Skeletal muscle tissue (tissue), 4 donors: Measurements from ENCODE around the gene ADAMTSL5. TPM values are rescaled to one million over a fixed set of nuclear protein-coding genes. Genes with fewer than 3 reads are reported as not detected.

ENCODE experiments used
- H3K27ac ChIP-seq: one replicate; pipeline ENCODE4 v1.7.0; 2013; ENCODE audit warnings: mild to moderate bottlenecking, low read depth, low read length, inconsistent platforms
- H3K27me3 ChIP-seq, 3 donors: one replicate each; pipeline ENCODE4 v1.7.0; 2013; ENCODE audit warnings: low read length in 3 of 3; ENCODE audit not compliant: control insufficient read depth in 3 of 3, insufficient read depth in 3 of 3
- H3K36me3 ChIP-seq, 3 donors: one replicate each; pipeline ENCODE4 v1.7.0; 2013; ENCODE audit warnings: low read length in 3 of 3; ENCODE audit not compliant: control insufficient read depth in 3 of 3, insufficient read depth in 3 of 3
- H3K4me1 ChIP-seq, 3 donors: one replicate each; pipeline ENCODE4 v1.7.0; 2013; ENCODE audit warnings: low read length in 3 of 3, mild to moderate bottlenecking in 3 of 3; ENCODE audit not compliant: control insufficient read depth in 3 of 3, insufficient read depth in 3 of 3
- H3K4me3 ChIP-seq, 3 donors: one replicate each; pipeline ENCODE4 v1.7.0; 2013; ENCODE audit warnings: low read length in 3 of 3
- H3K9ac ChIP-seq, 3 donors: one replicate each; pipeline ENCODE4 v1.7.0; 2013; ENCODE audit warnings: low read length in 3 of 3, mild to moderate bottlenecking in 3 of 3, moderate library complexity in 2 of 3, low read depth in 1 of 3
- H3K9me3 ChIP-seq, 3 donors: one replicate each; pipeline ENCODE4 v1.7.0; 2013; ENCODE audit warnings: low read length in 3 of 3; ENCODE audit not compliant: control insufficient read depth in 3 of 3
- total RNA-seq: library from RNA; depleted of rRNA; stranded (reverse); fragments of >200 nt; gene quantifications from one replicate; pipeline ENCODE4 v1.2.3, GENCODE V29; 2014
- donor health status: Osteomylitis.

The ADAMTSL5 gene
- total RNA-seq, 1 donor from 2014 or later: 3.1 TPM

DNA sequence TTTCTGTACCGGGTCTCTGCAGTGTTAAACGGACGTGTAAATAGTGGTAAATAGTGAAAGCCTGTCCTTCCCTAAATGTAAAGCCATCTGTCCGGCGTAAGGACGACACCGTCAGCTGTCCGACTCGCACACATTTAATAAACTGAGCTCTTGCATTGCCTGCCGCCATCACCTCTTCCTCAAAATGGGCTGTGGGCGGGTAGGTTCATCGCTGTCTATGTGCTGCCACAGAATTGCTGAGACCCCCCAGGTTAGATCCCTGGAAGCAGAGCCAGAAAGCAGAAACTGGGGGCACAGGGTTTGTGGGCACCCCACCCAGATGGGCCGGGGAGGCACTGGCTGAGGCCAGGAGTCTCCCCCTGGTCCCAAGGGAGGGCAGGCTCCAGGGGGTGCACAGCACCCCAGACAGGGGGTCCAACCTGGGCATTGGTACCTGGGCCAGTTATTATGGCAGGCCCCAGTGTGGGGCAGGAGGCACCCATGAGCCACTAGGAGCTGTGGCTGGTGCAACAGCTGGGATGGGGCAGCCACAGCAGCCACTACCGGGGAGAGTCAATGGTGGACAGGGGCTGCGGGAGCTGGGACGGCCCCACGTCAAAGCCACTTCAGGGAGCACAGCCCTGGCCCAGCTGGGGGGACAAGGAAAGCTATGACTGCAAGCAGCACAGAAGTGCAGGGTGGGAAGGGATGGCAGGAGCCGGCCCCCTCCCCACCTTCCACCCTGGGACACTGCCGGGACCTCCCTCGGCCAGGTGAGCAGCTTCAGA is 39.6 kb downstream of the ADAMTSL5 start:
- Histone ChIP-seq H3K27ac (no peak overlapping the region), H3K36me3 (peaks cover 5 to 10% (median 5%) of the 10 kb centered on the region in 3 donors), H3K4me3 (no peak overlapping the region), H3K9ac (no peak overlapping the region), H3K4me1 (peaks cover 28 to 63% (median 46%) of the 10 kb centered on the region in 3 donors), H3K27me3 (peaks cover 52 to 58% (median 57%) of the 10 kb centered on the region in 3 donors), H3K9me3 (no peaks in the 10 kb centered on the region)

DNA sequence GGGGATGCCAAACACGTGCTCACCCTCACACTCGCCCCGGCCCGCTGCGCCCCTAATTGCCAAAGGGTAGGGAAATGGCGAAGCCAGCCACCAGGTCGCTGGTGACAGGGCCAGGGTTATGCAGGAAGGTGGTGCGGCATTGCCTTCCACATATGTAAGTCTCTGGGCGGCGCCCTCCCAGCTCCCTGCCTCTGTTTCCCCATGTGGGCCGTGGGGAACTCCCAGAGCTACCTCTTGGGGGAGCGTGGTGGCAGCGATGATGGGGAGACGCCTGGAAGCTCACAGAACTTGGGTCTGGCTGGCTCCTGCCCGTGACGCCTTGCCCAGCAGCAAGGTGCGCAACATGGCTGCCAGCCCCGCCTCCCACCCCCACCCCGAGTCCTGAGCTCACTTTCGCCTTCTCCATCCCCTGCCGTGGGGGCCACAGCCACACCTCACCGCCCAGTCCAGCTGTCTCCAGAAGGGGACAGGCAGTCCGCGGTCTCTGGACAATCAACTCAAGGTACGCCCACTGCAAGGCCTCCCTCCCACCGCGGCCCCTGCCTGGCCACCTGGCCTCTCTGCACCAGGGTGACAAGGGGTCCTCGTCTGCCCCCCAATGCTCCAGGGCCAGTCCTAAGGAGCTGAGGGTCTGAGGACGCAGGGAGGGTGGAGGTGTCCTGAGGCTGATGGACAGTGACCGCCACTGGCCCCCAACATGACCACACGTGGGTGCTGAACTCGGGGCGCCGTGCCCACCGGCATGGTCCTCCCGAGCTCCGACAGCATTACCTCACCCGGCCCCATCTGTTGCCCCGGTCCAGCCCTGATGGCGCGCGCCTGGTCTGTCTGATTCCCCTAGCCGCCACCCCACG is 40.4 kb downstream of the ADAMTSL5 start:
- no peaks in the 10 kb centered on the region for H3K9me3 ChIP-seq
- H3K4me1 ChIP-seq: peaks cover 27 to 69% (median 52%) of the 10 kb centered on the region in 3 donors
- H3K36me3 ChIP-seq: peaks cover 5 to 10% (median 5%) of the 10 kb centered on the region in 3 donors
- H3K27me3 ChIP-seq: peaks cover 60 to 66% (median 65%) of the 10 kb centered on the region in 3 donors
- H3K4me3 ChIP-seq: no peak overlapping the region
- no peak overlapping the region for H3K9ac ChIP-seq
- H3K27ac ChIP-seq: no peak overlapping the region

DNA sequence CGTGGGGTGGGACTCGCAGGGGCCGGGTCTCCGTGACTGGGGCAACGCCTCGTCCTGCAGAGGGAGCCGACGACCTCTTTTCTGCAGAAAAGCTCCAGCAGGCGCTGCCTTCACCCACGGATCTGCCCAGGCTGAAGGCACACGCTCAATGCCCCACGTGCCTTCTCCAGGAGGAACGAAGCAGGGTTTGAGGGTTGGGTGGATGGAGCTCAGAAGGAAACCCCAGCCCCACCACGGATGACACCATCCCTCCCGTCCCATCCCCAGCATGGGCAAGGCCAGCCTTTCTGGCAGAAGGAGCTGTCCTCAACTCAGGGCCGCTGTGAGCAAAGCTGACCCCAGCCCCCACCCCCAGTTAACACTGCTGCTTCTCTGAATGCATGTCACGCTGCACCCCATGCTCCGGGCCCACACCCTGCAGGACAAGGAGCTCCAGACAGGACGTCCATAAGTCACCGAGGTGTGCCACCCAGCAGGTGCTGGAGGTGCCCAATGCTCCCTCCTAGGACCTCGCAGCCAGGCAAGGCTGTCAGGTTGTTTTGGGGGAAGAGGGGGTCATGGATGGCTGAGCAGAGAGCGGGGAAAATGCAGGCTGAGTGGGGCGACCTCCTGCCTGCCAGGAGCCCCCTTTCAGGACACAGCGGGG is 41.2 kb downstream of the ADAMTSL5 start:
- Histone ChIP-seq H3K27me3 (peaks cover 66 to 74% (median 74%) of the 10 kb centered on the region in 3 donors), H3K9me3 (no peaks in the 10 kb centered on the region), H3K4me1 (peaks cover 35 to 69% (median 56%) of the 10 kb centered on the region in 3 donors), H3K27ac (no peak overlapping the region), H3K36me3 (peaks cover 5 to 10% (median 5%) of the 10 kb centered on the region in 3 donors), H3K9ac (peak overlapping the region in 2 of 3 donors; percentile 14 to 40), H3K4me3 (no peak overlapping the region)

GRCh38 chr19:1471010-1471514 is 41.8 kb downstream of the ADAMTSL5 start:
- Histone ChIP-seq H3K9ac (peak overlapping the region in 1 of 3 donors; percentile 40), H3K4me1 (peaks cover 36 to 69% (median 58%) of the 10 kb centered on the region in 3 donors)

DNA sequence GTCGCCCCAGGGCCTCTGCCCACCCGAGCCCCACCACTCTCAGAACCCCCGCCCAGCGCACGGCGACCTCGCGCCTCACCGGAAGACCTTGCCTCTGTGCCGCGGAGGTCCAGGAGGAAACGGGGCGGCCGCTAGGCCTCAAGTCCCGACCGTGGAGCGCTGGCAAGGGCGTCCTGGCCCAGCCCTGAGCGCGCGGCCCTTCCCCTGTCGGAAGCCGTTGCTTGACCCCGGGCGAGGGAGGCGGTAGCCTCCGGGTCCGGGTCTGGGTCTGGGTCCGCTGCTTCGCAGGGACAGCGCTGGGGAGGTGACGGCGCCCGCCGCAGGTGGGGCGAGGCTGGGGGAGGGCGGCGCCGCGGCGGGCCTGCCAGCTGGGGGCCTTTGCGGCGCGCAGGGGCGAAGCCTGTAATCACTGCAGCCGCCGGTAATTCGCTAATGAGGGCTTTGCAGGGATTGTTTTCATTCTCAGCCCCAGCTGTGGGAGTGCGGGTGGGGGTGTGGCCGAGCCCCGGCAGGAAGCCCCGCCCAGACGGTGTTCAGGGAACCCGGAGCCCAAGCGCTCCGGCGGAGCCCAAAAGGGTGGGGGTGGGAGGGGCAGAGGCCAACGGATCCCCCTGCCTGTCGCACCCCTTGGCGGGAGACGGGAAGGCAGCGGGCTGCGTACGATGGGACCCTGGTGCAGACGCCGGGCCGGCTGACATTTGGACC is 42.4 kb downstream of the ADAMTSL5 start:
- H3K9me3 ChIP-seq: no peaks in the 10 kb centered on the region
- peak overlapping the region; percentile 23 to 45 (median 32) for H3K4me3 ChIP-seq
- peak overlapping the region in 1 of 3 donors; percentile 45 for H3K9ac ChIP-seq
- peaks cover 76 to 86% (median 85%) of the 10 kb centered on the region in 3 donors for H3K27me3 ChIP-seq
- peaks cover 36 to 73% (median 64%) of the 10 kb centered on the region in 3 donors for H3K4me1 ChIP-seq
- peaks cover 0 to 6% (median 2%) of the 10 kb centered on the region in 3 donors for H3K36me3 ChIP-seq
- no peak overlapping the region for H3K27ac ChIP-seq

More at GRCh38 chr19:1471010-1471514, 41.8 kb downstream of the ADAMTSL5 start:
- peaks cover 72 to 80% (median 79%) of the 10 kb centered on the region in 3 donors for H3K27me3 ChIP-seq
- peak overlapping the region in 2 of 3 donors; percentile 29 to 32 for H3K4me3 ChIP-seq
- no peak overlapping the region for H3K27ac ChIP-seq
- peaks cover 3 to 10% (median 4%) of the 10 kb centered on the region in 3 donors for H3K36me3 ChIP-seq
- H3K9me3 ChIP-seq: no peaks in the 10 kb centered on the region

DNA sequence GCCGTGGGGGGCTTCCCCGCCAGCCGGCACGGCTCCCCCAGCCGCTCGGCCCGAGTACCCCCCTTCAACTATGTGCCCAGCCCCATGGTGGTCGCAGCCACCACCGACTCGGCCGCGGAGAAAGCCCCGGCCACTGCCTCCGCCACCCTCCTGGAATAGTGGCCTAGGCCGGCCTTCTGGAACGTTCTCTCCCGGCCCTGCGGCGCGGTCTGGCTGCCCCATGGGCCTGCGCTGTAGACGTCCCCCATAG is 42.8 kb downstream of the ADAMTSL5 start:
- Histone ChIP-seq H3K9me3 (no peaks in the 10 kb centered on the region), H3K9ac (peak overlapping the region in 1 of 3 donors; percentile 45), H3K4me1 (peaks cover 36 to 73% (median 67%) of the 10 kb centered on the region in 3 donors), H3K36me3 (peaks cover 0 to 3% (median 1%) of the 10 kb centered on the region in 3 donors), H3K27ac (no peak overlapping the region), H3K27me3 (peaks cover 78 to 91% (median 90%) of the 10 kb centered on the region in 3 donors), H3K4me3 (peak overlapping the region in 2 of 3 donors; percentile 32 to 45)

DNA sequence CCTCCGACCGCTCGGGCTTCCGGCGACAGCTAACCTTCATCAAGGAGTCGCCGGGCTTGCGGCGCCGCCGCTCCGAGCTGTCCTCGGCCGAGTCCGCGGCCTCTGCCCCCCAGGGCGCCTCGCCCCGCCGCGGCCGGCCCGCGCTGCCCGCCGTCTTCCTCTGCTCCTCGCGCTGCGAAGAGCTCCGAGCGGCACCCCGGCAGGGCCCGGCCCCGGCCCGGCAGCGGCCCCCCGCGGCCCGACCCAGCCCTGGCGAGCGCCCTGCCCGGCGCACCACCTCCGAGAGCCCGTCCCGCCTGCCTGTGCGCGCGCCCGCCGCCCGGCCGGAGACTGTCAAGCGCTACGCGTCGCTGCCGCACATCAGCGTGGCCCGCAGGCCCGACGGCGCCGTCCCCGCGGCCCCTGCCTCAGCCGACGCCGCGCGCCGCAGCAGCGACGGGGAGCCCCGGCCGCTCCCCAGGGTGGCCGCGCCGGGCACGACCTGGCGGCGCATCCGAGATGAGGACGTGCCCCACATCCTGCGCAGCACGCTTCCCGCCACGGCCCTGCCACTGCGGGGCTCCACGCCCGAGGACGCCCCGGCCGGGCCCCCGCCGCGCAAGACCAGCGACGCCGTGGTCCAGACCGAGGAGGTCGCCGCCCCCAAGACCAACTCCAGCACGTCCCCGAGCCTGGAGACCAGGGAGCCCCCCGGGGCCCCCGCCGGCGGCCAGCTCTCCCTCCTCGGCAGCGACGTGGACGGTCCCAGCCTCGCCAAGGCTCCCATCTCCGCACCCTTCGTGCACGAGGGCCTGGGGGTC is 43.4 kb downstream of the ADAMTSL5 start:
- Histone ChIP-seq H3K4me1 (peaks cover 36 to 68% (median 64%) of the 10 kb centered on the region in 3 donors), H3K27ac (no peak overlapping the region), H3K27me3 (peaks cover 74 to 92% (median 89%) of the 10 kb centered on the region in 3 donors), H3K4me3 (peak overlapping the region in 1 of 3 donors; percentile 32), H3K36me3 (no peaks in the 10 kb centered on the region), H3K9ac (peak overlapping the region in 1 of 3 donors; percentile 3), H3K9me3 (no peaks in the 10 kb centered on the region)

DNA sequence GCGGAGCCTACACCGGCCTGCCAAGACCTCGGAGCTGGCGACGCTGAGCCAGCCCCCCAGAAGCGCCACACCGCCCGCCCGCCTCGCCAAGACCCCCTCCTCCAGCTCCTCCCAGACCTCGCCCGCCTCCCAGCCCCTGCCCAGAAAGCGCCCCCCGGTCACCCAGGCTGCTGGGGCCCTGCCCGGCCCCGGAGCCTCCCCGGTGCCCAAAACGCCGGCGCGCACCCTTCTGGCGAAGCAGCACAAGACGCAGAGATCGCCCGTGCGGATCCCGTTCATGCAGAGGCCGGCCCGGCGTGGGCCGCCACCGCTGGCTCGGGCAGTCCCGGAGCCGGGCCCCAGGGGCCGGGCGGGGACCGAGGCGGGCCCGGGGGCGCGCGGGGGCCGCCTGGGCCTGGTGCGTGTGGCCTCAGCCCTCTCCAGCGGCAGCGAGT is 44.0 kb downstream of the ADAMTSL5 start:
- H3K27ac ChIP-seq: no peak overlapping the region
- peaks cover 32 to 62% (median 59%) of the 10 kb centered on the region in 3 donors for H3K4me1 ChIP-seq
- H3K36me3 ChIP-seq: no peaks in the 10 kb centered on the region
- H3K4me3 ChIP-seq: no peak overlapping the region
- no peak overlapping the region for H3K9ac ChIP-seq
- H3K27me3 ChIP-seq: peaks cover 72 to 90% (median 88%) of the 10 kb centered on the region in 3 donors
- no peaks in the 10 kb centered on the region for H3K9me3 ChIP-seq
